ENCODE data around the gene KCNK4.
A peak's percentile ranks its signal among the peaks of the same experiment; 100 is the strongest.

Gene KCNK4

GRCh38 chr11:64340671-64341335, 49.7 kb downstream of the KCNK4 start:
- H3K27me3 ChIP-seq (ENCODE audit: insufficient read depth, poor library complexity, severe bottlenecking) = no peaks in the 10 kb centered on the region
- no peak for TF ChIP-seq CTCF (IDR thresholded peaks at IDR 0.05; ENCODE audit: insufficient read depth, low read length)
- peak; percentile 47; the same call in 1 of the 2 replicates for TF ChIP-seq SPI1 (IDR thresholded peaks at IDR 0.05; ENCODE audit: borderline replicate concordance, low read depth)
- H3K27ac ChIP-seq (replicated peaks) = peak overlapping the region; percentile 88
- DNase-seq (ENCODE audit: low read depth in 1 of 2, low spot score in 1 of 2) = peak; percentile 87 to 94
- peak overlapping the region; percentile 47 for H3K4me3 ChIP-seq (replicated peaks; ENCODE audit: insufficient read depth, low read length)

GRCh38 chr11:64341429-64341828, 50.3 kb downstream of the KCNK4 start:
- no peak for TF ChIP-seq SPI1 (IDR thresholded peaks at IDR 0.05; ENCODE audit: borderline replicate concordance, low read depth)
- no peak for TF ChIP-seq CTCF (IDR thresholded peaks at IDR 0.05; ENCODE audit: insufficient read depth, low read length)
- TF ChIP-seq GABPA (IDR thresholded peaks at IDR 0.05; ENCODE audit: low read depth) = no peak
- no peak for TF ChIP-seq REST (IDR thresholded peaks at IDR 0.05; ENCODE audit: insufficient replicate concordance, low read depth)
- no peak for TF ChIP-seq POLR2AphosphoS5 (IDR thresholded peaks at IDR 0.05; ENCODE audit: low read depth)
- no peak for DNase-seq (ENCODE audit: low read depth in 1 of 2, low spot score in 1 of 2)
- Histone ChIP-seq H3K27ac (replicated peaks) (peak overlapping the region; percentile 88), H3K27me3 (ENCODE audit: insufficient read depth, poor library complexity, severe bottlenecking) (no peaks in the 10 kb centered on the region), H3K4me3 (replicated peaks; ENCODE audit: insufficient read depth, low read length) (peak overlapping the region; percentile 47)

- DNase-seq (ENCODE audit: low read depth in 1 of 2, low spot score in 1 of 2) = peak; percentile 94 to 95
- Histone ChIP-seq H3K27me3 (ENCODE audit: insufficient read depth, poor library complexity, severe bottlenecking) (no peaks in the 10 kb centered on the region), H3K27ac (replicated peaks) (peak overlapping the region; percentile 88), H3K4me3 (replicated peaks; ENCODE audit: insufficient read depth, low read length) (peak overlapping the region; percentile 47)
- TF ChIP-seq CTCF (IDR thresholded peaks at IDR 0.05; ENCODE audit: insufficient read depth, low read length) (no peak), REST (IDR thresholded peaks at IDR 0.05; ENCODE audit: insufficient replicate concordance, low read depth) (no peak), SPI1 (IDR thresholded peaks at IDR 0.05; ENCODE audit: borderline replicate concordance, low read depth) (no peak), POLR2AphosphoS5 (IDR thresholded peaks at IDR 0.05; ENCODE audit: low read depth) (peak; percentile 56)
These were observed 51.0 kb downstream of the KCNK4 start for GRCh38 chr11:64341851-64342791.

All from HL-60 (cell line).